HG03521 (cell line): ENCODE data around the gene CPLX4.

Experiments used
- ATAC-seq: cut with Tn5 transposase; IDR thresholded peaks from one replicate; pipeline ENCODE4 v1.9.1; 2021; ENCODE audit warnings: mild to moderate bottlenecking, moderate library complexity; ENCODE audit not compliant: unreplicated experiment

CPLX4 gene

DNA sequence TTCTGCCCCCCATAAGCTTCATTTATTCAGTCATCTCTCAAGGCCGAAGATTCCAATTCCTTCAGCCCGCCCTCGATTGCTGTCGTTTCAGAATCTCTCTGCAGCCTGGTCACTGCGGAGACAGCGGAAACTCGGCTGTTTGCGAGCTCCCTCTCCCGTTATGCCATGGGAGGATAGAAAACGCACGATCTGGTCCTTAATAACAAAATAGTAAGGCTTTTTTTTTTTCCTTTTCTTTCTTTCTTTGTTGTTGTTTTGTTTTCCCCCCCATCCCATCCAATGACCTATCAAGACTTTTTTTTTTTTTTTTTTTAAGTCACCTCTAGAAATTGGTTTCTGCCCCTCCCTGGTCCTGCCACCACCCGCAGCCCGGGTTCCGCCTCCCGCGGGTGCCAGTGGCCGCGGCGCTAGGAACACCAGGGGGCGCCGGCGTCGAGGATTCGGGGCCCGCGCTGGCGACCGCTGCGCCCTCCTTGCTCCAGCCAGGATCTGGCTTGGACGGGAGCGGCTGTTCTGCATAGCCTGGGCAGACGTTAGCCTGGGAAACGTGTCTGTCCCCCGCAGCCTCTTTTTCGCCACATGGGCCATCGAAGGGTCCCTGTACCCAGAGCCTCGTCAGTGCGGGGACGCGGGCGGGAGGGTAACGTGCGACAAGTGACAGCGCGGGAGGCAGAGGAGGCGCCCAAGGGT lies 10.1 kb downstream of the CPLX4 start:
- ATAC-seq: peak; percentile 72

DNA sequence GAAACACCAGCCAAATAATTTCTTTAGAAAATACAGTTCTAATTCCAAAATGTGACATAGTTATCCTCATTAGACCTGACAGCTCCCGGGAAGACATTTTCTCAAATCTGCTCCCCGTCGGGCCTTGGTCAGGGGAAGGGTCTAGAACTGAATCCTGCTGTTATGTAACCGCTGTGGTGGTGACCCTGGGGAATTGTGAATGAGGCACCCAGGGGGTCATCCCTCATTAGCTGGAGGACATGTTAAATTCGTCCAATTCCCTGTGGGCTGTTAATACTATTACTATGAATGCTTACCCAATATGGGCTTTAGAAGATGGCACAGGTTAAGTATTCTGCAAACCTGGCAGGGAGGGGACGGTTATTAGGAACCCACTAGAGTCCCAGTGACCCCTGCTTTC lies 11.8 kb downstream of the CPLX4 start:
- no peak for ATAC-seq

DNA sequence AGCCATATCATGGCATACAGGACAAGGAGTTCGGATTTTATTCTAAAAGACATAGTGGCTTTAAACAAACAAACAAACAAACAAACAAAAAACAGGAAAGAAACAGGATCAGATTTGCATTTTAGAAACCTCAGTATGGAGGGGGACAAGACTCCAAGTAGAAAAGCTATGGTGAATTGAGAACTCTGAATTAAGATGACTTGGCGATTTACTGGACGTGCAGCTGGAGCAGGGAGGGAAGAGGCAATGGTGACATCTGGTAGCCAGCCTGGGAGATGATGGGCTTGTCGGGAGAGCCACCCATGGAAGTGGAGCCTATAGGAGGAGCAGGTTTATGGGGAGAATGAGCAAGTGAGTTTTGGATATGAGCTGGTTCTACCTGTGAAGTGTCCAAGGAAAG lies 13.2 kb downstream of the CPLX4 start:
- no peak for ATAC-seq

DNA sequence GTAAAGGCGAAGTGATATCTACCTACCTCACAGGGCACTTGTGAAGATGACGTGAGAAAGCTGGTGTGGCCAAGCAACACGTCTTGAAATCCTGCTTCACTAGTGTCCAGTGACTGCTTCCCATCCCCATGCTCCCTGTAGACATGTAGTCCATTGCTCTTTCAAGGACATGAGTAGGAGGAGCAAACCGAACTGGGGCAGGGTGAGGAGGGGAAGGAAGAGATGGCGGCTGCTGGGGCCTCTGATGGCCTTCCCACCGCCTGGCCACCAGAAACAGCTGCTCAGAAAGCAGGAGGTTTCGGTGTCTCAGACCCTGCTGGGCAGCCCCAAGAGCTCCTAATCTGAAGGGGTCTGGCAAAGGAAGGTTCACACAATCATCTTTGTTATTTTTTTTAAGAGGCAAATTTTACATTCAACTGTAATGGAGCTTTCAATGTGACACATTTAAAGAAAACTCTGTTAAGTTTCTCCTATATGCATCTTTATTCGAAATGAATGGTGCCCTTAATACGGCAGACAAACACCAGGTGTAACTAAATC lies 14.7 kb downstream of the CPLX4 start:
- ATAC-seq: no peak

DNA sequence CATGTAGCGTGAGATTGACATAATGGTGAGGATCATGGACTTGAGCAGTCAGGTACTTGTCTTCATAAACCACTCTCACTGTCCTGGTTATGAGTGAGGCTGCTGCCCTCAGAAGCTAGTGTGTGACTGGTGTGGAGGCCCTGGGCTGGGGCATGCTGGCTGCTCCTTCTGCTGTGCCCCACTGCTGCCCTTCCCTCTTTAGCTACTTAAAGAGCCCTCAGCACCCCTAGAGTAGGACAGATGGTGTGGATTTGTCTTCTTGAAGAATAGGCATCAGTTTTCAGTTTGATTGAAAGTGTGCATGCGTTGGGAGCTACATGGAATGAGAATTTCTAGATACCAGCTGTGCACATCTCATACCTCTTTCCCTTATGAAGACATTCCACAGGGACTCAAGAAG lies 15.4 kb downstream of the CPLX4 start:
- no peak for ATAC-seq

DNA sequence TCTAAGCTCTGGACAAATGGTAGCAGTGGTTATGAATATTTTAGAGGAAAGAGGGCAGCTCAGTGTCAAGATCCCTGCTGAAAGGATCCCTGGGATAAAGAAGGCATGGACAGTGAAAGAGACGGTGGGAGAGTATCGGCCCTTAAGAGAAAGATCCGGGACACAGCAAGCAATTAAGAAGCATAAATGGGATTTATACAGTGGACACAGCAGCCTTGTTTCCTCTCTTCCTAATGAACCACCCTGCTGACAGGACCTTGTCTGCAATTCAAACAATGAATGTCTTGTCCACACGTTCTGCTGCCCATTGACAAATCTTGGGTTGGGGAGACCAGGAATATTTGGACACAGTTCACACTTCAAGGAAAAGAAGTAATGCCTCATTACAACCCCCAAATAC lies 16.5 kb downstream of the CPLX4 start:
- ATAC-seq: no peak

DNA sequence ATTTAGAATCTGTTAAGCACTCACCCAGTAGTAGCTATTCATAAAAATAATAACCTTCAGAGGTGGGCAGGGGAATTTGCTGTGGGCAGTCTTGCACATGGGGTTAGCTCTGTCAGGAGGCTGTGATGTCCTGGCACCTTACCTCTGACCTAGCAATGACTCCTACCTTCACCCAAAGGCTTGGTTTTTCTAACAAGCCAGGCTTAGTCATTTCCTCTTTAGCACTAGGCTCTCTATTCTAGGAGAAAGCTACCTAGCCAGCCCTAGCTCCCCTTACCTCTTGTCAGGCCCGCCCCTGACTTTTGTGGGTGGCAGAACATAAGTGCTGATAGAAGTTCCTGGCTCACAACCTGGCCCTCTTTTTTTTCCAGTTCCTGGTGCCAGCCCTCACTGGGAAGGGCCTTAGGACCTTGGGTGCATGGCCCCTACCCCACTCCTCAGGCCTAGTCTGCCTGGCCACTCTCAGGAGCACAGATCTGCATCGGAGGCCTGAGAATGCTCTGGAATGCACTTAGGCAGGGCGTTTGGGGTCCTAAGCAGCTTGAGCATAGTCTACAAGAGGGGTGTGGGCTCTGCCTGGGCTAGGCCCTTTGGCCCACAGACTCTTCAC lies 17.7 kb downstream of the CPLX4 start:
- no peak for ATAC-seq

DNA sequence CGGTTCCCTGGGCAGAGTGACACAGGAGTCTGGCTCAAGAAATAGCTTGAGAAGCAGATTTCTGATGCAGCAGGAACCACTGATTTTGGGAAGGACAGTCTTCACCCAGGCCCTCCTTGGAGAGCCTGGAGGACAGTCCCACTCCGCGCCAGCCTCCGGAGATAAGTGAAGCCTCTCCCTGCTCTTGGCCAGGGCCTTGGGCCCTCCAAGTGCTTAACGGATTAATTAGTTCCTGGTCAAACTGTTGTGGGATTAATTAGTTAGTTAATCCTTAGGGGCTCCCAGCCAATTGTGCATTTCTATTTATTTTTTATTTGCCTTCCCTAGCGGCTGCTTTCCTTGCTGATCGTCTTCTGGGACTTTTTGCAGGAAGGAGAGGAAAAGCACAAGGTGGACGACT lies 19.6 kb downstream of the CPLX4 start:
- no peak for ATAC-seq

DNA sequence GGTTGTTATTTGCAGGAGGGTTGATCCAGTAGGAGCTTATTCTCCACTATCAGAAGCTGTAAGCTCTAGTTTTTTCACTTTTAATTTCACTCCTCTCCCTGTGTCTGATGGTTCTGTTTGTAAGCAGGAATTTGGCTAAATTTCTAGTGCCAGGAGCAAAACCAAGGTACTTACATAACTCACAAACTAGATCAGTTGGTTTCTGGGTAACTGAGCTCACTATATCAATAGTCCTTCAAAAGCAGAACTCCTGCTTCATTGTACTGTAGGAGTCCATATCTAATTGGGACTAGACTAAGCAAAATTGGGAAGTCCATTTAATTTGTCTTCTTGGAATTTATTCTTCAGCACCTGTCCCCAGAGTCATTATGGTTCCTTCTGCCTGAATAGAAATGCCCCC lies 25.1 kb downstream of the CPLX4 start:
- ATAC-seq: no peak

DNA sequence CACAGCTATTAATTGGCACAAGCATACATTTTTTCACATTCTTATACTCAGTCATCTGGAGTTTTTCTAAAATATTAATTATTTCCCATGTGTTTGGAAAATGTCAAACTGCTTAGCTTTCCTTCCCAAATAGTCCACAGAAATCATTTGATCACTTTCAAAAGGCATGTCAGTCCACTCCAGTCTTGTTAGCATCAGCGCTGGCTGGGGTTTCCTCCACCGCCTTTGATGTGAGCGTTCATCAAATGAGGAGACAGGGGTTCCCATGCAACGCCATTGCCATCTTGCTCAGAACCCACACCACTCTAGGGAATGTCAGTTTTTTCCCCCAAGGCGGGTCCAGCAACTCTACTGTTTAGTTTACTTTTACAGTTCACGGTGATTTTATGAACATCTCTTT lies 32.1 kb downstream of the CPLX4 start:
- ATAC-seq: no peak

DNA sequence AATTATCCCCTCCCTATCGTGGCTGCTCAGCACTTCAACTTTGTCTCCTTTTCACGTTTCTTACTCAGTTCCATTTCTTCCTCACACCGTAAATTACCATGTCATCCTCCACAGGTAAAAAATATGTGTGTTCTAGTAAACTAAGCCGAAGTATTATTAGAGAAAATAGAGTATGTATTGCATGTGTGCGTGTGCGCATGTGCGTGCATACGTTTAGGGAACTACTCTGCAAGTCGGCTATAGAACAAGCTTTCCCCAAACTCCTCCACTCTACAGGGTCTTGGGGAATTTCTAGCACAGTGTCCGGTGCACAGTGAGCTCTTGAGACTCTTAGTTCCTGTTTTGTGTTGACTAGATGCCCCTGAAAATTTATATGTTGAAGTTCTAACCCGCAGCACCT lies 36.1 kb downstream of the CPLX4 start:
- no peak for ATAC-seq

DNA sequence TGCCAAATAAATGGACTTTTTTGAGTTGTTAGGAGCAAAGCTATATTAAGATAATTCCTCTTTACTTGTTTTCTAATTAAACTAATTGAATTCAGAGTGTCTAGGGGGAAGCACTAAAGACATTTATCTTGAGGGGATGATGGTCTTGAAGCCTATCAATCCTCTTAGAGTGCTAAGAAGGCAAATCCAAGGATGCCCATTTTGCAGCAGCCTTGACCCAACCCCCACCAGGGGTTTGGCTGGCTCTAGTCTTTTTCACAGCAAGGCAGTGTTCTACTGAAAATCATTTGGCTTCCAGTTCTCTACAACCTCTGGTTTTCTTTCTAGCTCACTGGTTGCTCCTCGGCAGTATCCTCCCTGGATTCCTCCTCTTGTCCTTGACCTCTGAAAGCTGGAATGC lies 38.7 kb downstream of the CPLX4 start:
- no peak for ATAC-seq

DNA sequence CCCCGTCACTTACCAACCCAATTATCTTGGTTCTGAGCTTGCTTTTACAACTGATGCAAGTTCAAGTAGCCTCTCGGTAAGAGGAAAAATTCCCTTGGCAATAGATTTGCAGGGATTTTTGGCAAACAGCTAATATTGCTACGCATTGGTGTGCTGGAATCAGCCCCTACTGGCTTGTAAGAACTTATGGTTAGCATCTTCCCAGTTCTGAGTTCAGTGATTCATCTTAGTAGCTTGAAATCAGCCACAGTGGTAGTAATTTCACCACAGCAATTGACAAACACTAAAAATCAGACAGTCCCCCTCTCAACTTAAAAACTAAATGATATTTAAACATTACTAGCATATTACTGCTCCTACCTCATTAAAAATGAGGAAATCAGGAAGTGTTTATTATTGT lies 39.3 kb downstream of the CPLX4 start:
- ATAC-seq: no peak

DNA sequence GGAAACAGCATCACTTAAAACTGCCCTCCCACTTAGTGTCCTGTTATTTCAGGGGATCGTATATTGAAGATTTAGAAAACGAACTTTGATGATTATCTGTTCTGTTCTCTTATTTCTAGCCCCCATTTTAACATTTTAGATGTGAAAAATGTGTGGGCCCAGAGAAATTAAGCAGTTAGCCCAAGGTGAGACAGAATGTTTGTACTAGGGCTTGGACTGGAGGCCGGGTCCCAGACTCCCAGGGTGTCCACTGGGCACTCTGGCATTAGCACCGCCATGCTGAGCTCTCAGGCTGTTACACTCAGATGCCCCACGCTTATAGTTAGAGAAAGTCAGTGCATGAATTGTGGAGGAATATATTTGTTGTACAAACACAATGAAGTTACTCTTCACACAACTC lies 39.7 kb downstream of the CPLX4 start:
- ATAC-seq: no peak

DNA sequence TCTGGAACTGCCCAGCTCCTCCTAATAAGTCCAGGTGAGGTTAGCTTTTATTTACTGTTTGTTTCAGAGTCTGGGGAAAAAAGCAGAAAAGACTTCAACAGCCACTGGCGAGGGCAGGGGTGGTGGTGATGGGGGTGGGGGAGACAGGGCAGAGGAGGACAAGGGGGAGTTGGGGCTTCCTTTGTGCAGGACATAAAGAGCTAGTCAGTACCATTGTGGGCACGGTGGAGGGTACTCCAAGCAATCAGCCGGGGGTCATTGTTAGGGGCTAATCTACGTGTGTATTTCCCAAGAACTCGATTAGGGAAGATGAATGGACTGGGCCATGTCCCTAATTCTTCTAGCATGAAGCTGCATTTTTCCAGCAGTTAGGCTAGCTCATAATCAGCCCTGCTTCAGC lies 42.4 kb downstream of the CPLX4 start:
- no peak for ATAC-seq

DNA sequence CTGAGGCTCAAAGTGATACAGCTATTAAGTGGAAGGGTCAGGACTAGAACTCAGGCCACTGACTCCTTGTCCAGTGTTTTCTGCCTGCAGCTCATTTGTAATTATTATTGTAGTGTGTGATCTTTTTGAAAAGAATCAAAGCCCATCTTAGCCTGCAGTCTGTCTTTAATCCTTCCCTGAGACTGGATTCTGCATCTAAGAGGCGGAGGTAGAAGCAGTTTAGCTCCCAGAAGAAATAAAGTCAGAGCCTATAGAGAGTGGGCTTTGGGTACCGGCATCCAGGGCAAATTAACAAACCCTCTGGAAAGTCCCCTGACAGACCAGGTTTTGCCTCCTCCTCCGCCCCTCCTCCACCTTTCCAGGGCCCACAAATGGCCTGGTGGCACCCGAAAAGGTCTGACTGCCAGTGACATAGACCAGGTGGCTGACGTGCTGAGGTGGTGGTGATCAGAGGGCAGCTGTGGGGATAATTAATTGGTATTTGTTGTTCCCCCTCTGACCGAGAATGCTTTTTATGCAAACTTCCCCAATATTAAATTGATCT lies 43.0 kb downstream of the CPLX4 start:
- no peak for ATAC-seq

DNA sequence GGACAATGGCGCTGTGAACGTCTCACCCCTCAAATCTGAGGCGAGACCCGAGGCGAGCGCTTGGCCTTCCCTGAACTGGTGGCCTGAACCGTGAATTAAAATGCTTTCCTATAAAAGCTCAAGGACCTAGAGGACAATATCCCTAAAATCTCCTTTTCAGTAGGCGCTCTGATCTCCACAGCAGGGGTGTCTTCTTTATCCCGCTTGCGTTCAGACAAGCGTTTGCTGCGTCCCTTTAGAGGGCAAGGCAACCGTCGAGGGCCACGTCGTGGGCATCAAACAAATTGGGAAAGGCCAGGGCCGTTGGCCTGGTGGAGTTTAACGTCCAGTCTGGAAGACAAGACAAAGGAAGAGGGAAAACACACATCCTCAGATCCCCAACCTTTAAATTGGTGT lies 43.9 kb downstream of the CPLX4 start:
- no peak for ATAC-seq

DNA sequence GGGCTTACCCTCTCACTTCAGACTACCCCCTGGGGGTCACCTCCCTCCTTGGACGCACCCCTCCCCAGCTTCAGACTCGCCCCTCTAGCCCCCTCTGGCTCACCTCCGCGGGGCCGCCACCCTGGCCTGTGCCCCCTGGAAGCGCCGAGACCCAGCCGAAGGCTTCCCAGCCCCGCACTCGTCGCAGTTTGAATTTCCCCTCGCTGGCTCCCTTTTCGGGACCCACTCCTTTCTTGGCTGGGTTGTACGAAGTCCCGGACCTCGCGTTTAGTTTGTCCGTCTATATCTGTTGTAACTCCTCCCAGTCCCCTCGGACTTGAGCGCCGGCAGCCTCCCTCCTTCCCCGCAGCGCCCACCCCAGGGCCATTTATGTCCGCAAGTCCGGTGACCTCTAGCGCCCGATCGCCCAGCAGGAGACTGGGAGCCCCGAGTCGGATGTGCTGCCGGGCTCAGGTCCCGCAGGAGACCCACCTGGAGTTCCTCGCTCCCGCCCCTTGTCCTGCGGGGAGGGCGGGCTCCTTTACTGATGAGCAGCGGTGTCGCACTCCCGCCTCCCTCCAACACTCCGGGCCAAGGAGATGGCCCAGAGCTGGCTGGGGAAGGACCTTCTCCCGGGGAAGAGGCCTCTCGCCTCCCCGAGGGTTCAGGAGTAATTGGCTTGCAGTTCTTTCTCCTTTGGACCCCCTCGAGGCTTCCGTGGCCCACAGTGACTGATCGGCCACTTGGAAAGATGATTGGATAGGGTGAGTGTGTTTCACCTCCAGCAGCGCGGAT lies 44.5 kb downstream of the CPLX4 start:
- no peak for ATAC-seq

DNA sequence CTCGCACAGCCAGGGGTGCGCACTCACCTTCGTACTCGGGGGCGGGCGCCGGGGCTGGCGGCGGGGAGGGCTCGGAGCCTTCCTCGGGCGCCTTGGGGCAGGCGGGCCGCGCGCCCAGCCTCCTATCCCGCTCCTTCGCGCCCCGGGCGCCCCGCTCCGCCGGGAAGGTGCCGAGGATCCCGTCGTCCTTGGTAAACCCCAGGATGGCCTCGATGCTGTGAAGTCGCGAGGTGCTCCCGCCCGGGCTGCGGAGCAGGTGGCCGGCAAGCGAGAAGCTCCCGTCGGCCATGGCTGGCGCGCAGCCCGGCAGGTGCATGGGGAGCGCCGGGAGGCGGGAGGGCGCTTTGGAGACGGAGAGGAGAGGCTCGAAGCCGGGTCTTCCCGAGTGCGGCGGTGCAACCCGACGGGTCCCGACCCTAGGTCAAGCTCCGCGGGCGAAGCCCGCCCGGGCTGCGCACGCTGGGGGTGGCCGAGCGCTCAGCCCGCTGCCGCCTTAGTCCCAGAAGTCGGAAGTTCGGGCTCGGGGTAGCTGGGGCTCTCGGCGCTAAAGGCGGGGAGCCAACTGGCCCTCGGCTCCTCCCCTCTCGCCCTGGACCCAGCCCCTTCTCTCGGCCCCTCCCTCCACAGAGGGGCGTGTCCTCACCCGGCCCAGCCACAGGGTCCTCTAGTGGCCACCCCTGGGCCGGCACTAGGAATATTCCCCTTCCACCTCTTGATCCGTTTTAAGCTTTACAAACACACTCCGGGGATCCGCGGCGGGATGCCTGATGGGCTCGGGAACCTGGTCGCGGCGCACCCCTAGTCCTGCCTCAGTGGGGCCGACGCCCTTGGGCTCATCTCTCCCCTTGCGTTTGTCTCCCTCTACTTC lies 45.3 kb downstream of the CPLX4 start, which contains the start of gene RAX:
RAX (minus strand) TSS at position 564 of the 868 bp plus-strand sequence; CDS start at position 316, 248 bp downstream.
- peak; percentile 55 for ATAC-seq

DNA sequence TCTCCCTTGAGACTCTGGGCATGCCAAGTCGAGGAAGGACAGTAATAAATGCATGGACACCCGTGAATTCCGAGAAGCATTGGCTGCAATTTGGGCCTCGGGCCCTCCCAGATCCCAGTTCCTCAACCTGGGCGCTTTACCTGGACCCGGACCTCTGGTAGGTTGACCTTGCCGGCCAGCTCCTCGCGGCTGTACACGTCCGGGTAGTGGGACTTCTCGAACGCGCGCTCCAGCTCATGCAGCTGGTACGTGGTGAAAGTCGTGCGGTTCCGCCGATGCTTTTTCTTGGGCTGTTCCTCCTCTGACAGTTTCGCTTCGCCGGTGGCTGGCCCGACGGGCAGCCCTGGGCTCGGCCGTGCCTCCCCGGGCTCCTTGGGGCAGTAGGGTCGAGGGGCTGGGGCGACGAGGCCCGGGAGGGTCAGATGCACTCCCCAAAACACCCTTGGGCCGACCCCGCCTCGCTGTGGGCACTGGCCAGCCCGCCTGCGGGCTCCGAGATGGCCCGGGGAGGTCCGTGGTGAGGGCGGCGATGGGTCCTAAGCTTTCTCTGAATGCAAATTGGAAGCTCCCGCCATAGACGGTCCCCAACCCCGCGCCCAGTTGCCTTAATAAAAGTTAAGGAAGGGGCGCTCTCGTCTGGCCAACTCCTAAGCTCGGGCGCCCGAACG lies 46.1 kb downstream of the CPLX4 start:
- ATAC-seq: peak; percentile 34
